Measurements from ENCODE around the gene ANKRD12. TPM values are rescaled to one million over a fixed set of nuclear protein-coding genes. Genes with fewer than 3 reads are reported as not detected.

ANKRD12 gene
- total RNA-seq, 1 experiment from 2014 or later, result 43.4 TPM

- peaks cover under 1% of the 10 kb centered on the region for H3K4me1 Mint-ChIP-seq
- CTCF ChIA-PET, result no interaction called here
- H3K9me3 Mint-ChIP-seq, result peaks cover 61% of the 10 kb centered on the region
- POLR2A ChIA-PET, result no interaction called here
- TF ChIP-seq ZNF423 (CRISPR knock-in tag; IDR thresholded peaks at IDR 0.05) (no peak), ZNF121 (CRISPR knock-in tag; IDR thresholded peaks at IDR 0.05) (no peak), IRF2 (CRISPR knock-in tag; IDR thresholded peaks at IDR 0.05; ENCODE audit: borderline replicate concordance, low read depth) (no peak), CBFB (CRISPR knock-in tag; IDR thresholded peaks at IDR 0.05; ENCODE audit: low read depth) (no peak), NFYB (CRISPR knock-in tag; conservative IDR thresholded peaks at IDR 0.05; ENCODE audit: low read depth) (no peak), PRRX2 (CRISPR knock-in tag; IDR thresholded peaks at IDR 0.05) (no peak), MAX (CRISPR knock-in tag; IDR thresholded peaks at IDR 0.05) (no peak), ATF1 (CRISPR knock-in tag; IDR thresholded peaks at IDR 0.05) (no peak), ETV6 (CRISPR knock-in tag; IDR thresholded peaks at IDR 0.05) (no peak), NR3C1 (CRISPR knock-in tag; conservative IDR thresholded peaks at IDR 0.05; ENCODE audit: low read depth) (no peak), AR (CRISPR knock-in tag; IDR thresholded peaks at IDR 0.05) (no peak), SOX15 (CRISPR knock-in tag; IDR thresholded peaks at IDR 0.05) (no peak), JUN (CRISPR knock-in tag; IDR thresholded peaks at IDR 0.05) (no peak), ZNF317 (CRISPR knock-in tag; IDR thresholded peaks at IDR 0.05; ENCODE audit: borderline replicate concordance, low read depth) (no peak), NR1H2 (CRISPR knock-in tag; IDR thresholded peaks at IDR 0.05) (no peak)
- TF ChIP-seq, protein P1, sequence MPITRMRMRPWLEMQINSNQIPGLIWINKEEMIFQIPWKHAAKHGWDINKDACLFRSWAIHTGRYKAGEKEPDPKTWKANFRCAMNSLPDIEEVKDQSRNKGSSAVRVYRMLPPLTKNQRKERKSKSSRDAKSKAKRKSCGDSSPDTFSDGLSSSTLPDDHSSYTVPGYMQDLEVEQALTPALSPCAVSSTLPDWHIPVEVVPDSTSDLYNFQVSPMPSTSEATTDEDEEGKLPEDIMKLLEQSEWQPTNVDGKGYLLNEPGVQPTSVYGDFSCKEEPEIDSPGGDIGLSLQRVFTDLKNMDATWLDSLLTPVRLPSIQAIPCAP (CRISPR knock-in tag; IDR thresholded peaks at IDR 0.05), result no peak
- TF ChIP-seq, protein P2, sequence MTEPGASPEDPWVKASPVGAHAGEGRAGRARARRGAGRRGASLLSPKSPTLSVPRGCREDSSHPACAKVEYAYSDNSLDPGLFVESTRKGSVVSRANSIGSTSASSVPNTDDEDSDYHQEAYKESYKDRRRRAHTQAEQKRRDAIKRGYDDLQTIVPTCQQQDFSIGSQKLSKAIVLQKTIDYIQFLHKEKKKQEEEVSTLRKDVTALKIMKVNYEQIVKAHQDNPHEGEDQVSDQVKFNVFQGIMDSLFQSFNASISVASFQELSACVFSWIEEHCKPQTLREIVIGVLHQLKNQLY (CRISPR knock-in tag; IDR thresholded peaks at IDR 0.05), result no peak
- TF ChIP-seq, protein P3, sequence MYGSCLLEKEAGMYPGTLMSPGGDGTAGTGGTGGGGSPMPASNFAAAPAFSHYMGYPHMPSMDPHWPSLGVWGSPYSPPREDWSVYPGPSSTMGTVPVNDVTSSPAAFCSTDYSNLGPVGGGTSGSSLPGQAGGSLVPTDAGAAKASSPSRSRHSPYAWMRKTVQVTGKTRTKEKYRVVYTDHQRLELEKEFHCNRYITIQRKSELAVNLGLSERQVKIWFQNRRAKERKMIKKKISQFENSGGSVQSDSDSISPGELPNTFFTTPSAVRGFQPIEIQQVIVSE (CRISPR knock-in tag; IDR thresholded peaks at IDR 0.05; ENCODE audit: borderline replicate concordance), result no peak
- TF ChIP-seq, protein P4, sequence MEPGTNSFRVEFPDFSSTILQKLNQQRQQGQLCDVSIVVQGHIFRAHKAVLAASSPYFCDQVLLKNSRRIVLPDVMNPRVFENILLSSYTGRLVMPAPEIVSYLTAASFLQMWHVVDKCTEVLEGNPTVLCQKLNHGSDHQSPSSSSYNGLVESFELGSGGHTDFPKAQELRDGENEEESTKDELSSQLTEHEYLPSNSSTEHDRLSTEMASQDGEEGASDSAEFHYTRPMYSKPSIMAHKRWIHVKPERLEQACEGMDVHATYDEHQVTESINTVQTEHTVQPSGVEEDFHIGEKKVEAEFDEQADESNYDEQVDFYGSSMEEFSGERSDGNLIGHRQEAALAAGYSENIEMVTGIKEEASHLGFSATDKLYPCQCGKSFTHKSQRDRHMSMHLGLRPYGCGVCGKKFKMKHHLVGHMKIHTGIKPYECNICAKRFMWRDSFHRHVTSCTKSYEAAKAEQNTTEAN (CRISPR knock-in tag; IDR thresholded peaks at IDR 0.05), result no peak
- DNase-seq (ENCODE audit: low spot score) (no peak), ATAC-seq (no peak)
- no peak overlapping the region for H3K4me3 Mint-ChIP-seq
- peaks cover 61% of the 10 kb centered on the region for H3K36me3 Mint-ChIP-seq
- no peaks in the 10 kb centered on the region for H3K27me3 Mint-ChIP-seq (ENCODE audit: low read depth)
- no peak overlapping the region for H3K27ac Mint-ChIP-seq
These were observed 155.5 kb downstream of the ANKRD12 start for GRCh38 chr18:9292047-9292446.

GRCh38 chr18:9293948-9294347 lies 157.4 kb downstream of the ANKRD12 start:
- POLR2A ChIA-PET, result no interaction called here
- ATAC-seq (no peak), DNase-seq (ENCODE audit: low spot score) (no peak)
- H3K27me3 Mint-ChIP-seq (ENCODE audit: low read depth), result no peaks in the 10 kb centered on the region
- H3K4me1 Mint-ChIP-seq, result peaks cover 2% of the 10 kb centered on the region
- H3K27ac Mint-ChIP-seq, result no peak overlapping the region
- no peak overlapping the region for H3K4me3 Mint-ChIP-seq
- peaks cover 70% of the 10 kb centered on the region for H3K36me3 Mint-ChIP-seq
- H3K9me3 Mint-ChIP-seq, result peaks cover 70% of the 10 kb centered on the region
- CTCF ChIA-PET, result no interaction called here
- TF ChIP-seq, protein P5, sequence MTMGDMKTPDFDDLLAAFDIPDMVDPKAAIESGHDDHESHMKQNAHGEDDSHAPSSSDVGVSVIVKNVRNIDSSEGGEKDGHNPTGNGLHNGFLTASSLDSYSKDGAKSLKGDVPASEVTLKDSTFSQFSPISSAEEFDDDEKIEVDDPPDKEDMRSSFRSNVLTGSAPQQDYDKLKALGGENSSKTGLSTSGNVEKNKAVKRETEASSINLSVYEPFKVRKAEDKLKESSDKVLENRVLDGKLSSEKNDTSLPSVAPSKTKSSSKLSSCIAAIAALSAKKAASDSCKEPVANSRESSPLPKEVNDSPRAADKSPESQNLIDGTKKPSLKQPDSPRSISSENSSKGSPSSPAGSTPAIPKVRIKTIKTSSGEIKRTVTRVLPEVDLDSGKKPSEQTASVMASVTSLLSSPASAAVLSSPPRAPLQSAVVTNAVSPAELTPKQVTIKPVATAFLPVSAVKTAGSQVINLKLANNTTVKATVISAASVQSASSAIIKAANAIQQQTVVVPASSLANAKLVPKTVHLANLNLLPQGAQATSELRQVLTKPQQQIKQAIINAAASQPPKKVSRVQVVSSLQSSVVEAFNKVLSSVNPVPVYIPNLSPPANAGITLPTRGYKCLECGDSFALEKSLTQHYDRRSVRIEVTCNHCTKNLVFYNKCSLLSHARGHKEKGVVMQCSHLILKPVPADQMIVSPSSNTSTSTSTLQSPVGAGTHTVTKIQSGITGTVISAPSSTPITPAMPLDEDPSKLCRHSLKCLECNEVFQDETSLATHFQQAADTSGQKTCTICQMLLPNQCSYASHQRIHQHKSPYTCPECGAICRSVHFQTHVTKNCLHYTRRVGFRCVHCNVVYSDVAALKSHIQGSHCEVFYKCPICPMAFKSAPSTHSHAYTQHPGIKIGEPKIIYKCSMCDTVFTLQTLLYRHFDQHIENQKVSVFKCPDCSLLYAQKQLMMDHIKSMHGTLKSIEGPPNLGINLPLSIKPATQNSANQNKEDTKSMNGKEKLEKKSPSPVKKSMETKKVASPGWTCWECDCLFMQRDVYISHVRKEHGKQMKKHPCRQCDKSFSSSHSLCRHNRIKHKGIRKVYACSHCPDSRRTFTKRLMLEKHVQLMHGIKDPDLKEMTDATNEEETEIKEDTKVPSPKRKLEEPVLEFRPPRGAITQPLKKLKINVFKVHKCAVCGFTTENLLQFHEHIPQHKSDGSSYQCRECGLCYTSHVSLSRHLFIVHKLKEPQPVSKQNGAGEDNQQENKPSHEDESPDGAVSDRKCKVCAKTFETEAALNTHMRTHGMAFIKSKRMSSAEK (CRISPR knock-in tag; IDR thresholded peaks at IDR 0.05; ENCODE audit: borderline replicate concordance), result no peak
- TF ChIP-seq HMGA2 (CRISPR knock-in tag; IDR thresholded peaks at IDR 0.05), result no peak
- TF ChIP-seq ZNF232 (CRISPR knock-in tag; IDR thresholded peaks at IDR 0.05), result no peak
- no peak for TF ChIP-seq NR1H2 (CRISPR knock-in tag; IDR thresholded peaks at IDR 0.05)
- TF ChIP-seq, protein P6, sequence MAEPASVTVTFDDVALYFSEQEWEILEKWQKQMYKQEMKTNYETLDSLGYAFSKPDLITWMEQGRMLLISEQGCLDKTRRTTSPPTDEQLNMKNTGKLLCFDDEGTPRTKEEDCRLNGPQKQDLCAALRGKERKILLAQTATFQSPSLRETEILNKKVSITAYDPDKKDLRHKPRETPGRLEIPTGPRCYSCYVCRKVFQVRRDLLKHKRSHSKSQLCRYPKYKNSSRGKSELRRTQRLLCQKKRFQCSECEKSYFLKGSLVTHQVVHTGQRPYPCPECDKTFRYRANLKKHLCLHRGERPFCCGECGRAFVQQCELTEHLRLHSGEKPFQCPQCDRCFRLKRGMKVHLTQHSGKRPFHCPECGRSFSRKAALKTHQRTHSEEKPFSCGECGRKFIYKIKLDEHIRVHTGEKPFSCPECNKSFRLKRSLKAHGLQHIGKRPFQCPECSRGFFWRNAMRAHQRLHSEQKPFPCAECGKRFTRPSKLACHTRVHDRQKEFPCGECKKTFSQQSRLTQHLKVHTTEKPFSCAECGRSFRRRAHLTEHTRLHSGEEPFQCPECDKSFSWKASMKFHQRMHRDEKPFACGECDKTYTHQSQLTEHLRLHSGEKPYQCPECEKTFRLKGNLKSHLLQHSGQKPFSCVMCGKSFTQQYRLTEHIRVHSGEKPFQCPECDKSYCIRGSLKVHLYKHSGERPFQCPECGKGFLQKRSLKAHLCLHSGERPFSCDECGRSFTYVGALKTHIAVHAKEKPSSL (CRISPR knock-in tag; conservative IDR thresholded peaks at IDR 0.05), result no peak
- no peak for TF ChIP-seq TEAD1 (CRISPR knock-in tag; IDR thresholded peaks at IDR 0.05)
- TF ChIP-seq KAT7 (CRISPR knock-in tag; IDR thresholded peaks at IDR 0.05; ENCODE audit: borderline replicate concordance), result no peak
